HUES6 (cell line): ENCODE data around the gene CENPT.
A peak's percentile ranks its signal among the peaks of the same experiment; 100 is the strongest.

Experiments used
- H3K27ac ChIP-seq: 2 replicates; pipeline ENCODE4 v1.7.0; 2013; ENCODE audit warnings: low read depth, mild to moderate bottlenecking, low read length, inconsistent platforms
- H3K27me3 ChIP-seq: 2 replicates; pipeline ENCODE4 v1.6.1; 2013; ENCODE audit warnings: low read length; ENCODE audit not compliant: control insufficient read depth, insufficient read depth
- H3K36me3 ChIP-seq: 2 replicates; pipeline ENCODE4 v1.6.1; 2013; ENCODE audit warnings: low read length; ENCODE audit not compliant: control insufficient read depth, insufficient read depth
- H3K4me1 ChIP-seq: 2 replicates; pipeline ENCODE4 v1.6.1; 2013; ENCODE audit warnings: low read length; ENCODE audit not compliant: control insufficient read depth, insufficient read depth
- H3K4me3 ChIP-seq: 2 replicates; pipeline ENCODE4 v1.5.1; 2013; ENCODE audit warnings: low read depth, low read length
- H3K9ac ChIP-seq: one replicate; pipeline ENCODE4 v1.6.1; 2013; ENCODE audit warnings: mild to moderate bottlenecking, low read length
- H3K9me3 ChIP-seq: 2 replicates; pipeline ENCODE4 v1.6.1; 2013; ENCODE audit warnings: low read depth, low read length; ENCODE audit not compliant: control insufficient read depth, insufficient read depth

Gene CENPT

DNA sequence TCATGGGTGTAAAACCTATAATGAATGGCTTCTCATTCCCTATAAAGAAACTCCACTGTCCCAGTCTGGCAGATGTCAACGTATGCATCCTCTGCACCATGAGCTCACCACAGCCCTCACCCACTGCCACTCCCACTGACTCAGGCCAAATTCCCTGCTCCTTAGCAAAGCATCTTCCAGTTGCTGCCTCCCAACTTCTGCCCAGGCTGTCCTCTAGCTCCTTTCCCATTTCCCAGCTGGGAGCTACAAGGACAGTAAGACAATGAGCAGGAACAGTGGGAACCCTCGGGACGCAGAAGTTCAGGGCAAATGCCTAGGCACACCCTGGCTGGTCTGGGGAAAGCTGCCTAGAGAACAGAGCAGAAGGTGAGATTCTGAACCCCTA lies 14.5 kb downstream of the CENPT start:
- H3K27ac ChIP-seq: no peak overlapping the region
- peak overlapping the region; percentile 77 for H3K9ac ChIP-seq
- peaks cover 42% of the 10 kb centered on the region for H3K36me3 ChIP-seq
- no peaks in the 10 kb centered on the region for H3K9me3 ChIP-seq
- H3K4me1 ChIP-seq: peaks cover 6% of the 10 kb centered on the region; the same call in 1 of the 2 replicates
- H3K4me3 ChIP-seq: peak overlapping the region; percentile 62
- no peaks in the 10 kb centered on the region for H3K27me3 ChIP-seq

DNA sequence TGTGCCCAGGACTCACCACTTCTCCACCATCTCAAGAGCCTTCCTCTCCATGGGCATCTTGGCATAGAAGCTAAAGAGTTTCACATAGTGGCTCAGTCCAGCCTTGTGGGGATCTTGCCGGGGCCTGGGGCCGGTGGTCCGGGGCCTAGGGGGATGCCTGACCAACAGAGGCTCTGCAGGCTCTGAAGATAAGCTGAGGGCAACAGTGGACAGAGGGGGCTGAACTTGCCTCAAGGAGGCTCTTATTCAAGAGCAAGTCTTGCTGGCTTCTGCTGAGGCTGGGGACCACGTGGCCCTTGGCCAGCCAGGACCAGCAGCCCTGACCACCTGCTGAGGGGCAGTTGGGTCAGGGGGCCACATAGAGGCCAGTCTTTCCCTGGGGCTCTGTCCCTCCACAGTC lies 18.8 kb downstream of the CENPT start:
- H3K27ac ChIP-seq: no peak overlapping the region
- H3K9ac ChIP-seq: no peak overlapping the region
- H3K36me3 ChIP-seq: peaks cover 66% of the 10 kb centered on the region
- peaks cover 6% of the 10 kb centered on the region; the same call in 1 of the 2 replicates for H3K4me1 ChIP-seq
- H3K9me3 ChIP-seq: no peaks in the 10 kb centered on the region
- H3K27me3 ChIP-seq: no peaks in the 10 kb centered on the region
- no peak overlapping the region for H3K4me3 ChIP-seq

DNA sequence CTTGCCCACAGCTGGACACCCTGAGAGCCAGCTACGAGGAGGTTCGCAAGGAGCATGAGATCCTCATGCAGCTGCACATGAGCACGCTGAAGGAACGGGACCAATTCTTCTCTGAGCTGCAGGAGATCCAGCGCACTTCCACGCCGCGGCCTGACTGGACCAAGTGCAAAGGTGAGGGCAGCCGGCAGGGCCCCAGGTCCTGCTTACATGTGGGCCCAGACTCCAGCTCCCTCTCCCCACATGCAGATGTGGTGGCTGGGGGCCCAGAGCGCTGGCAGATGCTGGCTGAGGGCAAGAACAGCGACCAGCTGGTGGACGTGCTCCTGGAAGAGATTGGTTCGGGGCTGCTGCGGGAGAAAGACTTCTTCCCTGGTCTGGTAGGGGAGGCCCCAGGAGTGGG lies 21.6 kb downstream of the CENPT start:
- Histone ChIP-seq H3K4me1 (no peaks in the 10 kb centered on the region), H3K9ac (no peak overlapping the region), H3K27me3 (no peaks in the 10 kb centered on the region), H3K9me3 (no peaks in the 10 kb centered on the region), H3K4me3 (no peak overlapping the region), H3K36me3 (peaks cover 52% of the 10 kb centered on the region), H3K27ac (no peak overlapping the region)

DNA sequence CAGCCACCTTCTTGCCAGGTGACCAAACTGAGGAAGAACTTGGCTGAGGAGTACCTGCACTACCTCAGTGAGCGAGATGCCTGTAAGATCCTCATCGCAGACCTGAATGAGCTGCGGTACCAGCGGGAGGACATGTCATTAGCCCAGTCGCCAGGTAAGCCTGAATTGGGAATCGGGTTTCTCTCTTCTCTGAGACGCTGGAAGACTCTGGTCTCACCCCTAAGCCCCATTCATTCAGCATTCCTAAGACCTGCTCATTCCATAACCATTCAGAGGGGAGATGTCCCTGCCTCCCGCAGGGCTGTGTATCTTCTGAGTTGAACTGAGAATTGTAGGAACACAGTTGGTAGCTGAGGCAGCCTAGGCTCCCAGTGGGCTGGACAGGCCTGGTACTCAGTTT lies 22.4 kb downstream of the CENPT start:
- H3K4me1 ChIP-seq: no peaks in the 10 kb centered on the region
- H3K9me3 ChIP-seq: no peaks in the 10 kb centered on the region
- no peak overlapping the region for H3K4me3 ChIP-seq
- H3K9ac ChIP-seq: no peak overlapping the region
- no peak overlapping the region for H3K27ac ChIP-seq
- H3K27me3 ChIP-seq: no peaks in the 10 kb centered on the region
- H3K36me3 ChIP-seq: peaks cover 44% of the 10 kb centered on the region

DNA sequence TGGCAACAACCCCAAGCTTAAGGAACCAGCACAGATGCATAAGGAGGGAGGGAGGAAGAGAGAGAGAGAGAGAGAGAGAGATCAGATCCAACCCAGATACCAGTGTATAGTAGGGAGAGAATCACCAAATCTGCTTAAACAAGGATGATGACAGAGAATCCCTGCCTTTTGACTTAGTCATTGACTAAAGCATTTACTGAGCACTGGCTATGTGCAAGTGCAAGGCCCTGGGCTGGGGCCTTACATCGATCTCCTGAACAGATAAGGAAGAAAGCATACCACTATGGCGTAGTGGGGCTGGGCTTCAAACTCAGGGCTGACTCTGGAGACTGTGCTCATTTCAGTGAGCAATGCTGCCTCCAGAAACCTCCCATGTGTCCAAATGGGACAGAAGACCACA lies 25.0 kb downstream of the CENPT start:
- Histone ChIP-seq H3K9ac (no peak overlapping the region), H3K4me1 (no peaks in the 10 kb centered on the region), H3K36me3 (peaks cover 18% of the 10 kb centered on the region), H3K27me3 (no peaks in the 10 kb centered on the region), H3K9me3 (no peaks in the 10 kb centered on the region), H3K27ac (no peak overlapping the region), H3K4me3 (no peak overlapping the region)

DNA sequence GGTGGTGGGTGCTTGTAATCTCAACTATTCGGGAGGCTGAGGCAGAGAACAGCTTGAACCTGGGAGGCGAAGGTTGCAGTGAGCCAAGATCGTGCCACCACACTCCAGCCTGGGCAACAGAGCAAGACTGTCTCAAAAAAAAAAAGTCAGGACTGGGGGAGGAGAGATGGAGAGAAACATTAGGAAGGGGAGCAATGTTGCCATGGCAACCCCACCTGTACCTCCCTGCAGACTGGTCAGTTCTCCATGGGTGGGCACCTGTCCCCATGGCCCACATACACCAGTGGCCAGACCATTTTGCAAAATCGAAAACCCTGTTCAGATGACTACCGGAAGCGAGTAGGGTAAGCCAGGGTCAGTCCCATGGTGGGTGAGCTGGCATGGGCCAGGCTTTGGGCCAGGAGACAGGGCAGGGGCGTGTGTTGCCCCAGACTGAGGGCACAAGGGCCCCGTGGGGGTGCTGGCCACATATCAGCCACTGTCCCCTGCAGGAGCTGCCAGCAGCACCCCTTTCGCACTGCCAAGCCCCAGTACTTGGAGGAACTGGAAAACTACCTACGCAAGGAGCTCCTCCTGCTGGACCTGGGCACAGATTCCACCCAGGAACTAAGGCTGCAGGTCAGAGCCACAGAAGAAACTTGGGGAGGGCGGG lies 26.8 kb downstream of the CENPT start:
- Histone ChIP-seq H3K4me1 (no peaks in the 10 kb centered on the region), H3K27me3 (no peaks in the 10 kb centered on the region), H3K9me3 (no peaks in the 10 kb centered on the region), H3K9ac (no peak overlapping the region), H3K36me3 (peaks cover 3% of the 10 kb centered on the region; the same call in 1 of the 2 replicates), H3K4me3 (no peak overlapping the region), H3K27ac (no peak overlapping the region)

DNA sequence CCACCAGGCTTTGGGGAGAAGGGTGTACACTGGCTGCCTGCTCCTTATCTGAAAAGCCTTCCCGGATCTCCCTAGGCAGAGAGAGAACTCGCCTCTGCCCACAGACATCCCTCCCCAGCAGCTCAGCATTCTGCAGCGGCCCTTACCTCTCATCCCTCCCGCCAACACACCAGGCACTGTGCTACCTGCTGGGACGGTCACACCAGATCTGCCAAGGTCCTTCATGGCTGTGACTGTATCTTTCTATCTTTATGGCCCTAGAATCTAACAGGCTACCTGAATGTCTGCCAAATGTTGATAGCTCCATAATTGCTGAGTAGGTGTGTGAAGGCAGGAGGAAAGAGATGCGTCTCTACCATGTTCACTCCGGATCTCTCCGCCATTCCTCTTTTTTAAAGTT lies 32.9 kb downstream of the CENPT start:
- Histone ChIP-seq H3K9ac (no peak overlapping the region), H3K27me3 (no peaks in the 10 kb centered on the region), H3K36me3 (no peaks in the 10 kb centered on the region), H3K4me1 (no peaks in the 10 kb centered on the region), H3K4me3 (no peak overlapping the region), H3K9me3 (no peaks in the 10 kb centered on the region), H3K27ac (no peak overlapping the region)

DNA sequence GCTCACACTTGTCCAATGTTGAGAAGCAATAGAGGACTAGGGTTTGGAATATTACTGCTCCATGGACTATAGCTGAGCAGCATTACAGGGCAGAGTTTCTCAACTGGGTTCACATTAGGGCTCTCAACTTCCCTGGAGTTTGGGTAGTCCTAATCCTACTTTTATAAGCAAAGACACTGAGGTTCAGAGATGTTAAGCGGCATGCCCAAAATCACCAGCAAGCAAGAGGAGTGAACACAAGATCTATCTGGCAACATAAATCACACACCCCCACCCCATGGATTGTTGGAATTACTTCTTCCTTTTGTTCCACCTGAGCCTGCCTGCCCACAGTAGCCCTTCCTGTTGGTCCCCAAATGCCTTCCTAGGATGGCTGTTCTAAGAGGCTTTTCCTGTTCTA lies 35.6 kb downstream of the CENPT start:
- H3K36me3 ChIP-seq: no peaks in the 10 kb centered on the region
- H3K27me3 ChIP-seq: no peaks in the 10 kb centered on the region
- H3K9ac ChIP-seq: no peak overlapping the region
- H3K9me3 ChIP-seq: no peaks in the 10 kb centered on the region
- no peaks in the 10 kb centered on the region for H3K4me1 ChIP-seq
- H3K4me3 ChIP-seq: no peak overlapping the region
- H3K27ac ChIP-seq: no peak overlapping the region

DNA sequence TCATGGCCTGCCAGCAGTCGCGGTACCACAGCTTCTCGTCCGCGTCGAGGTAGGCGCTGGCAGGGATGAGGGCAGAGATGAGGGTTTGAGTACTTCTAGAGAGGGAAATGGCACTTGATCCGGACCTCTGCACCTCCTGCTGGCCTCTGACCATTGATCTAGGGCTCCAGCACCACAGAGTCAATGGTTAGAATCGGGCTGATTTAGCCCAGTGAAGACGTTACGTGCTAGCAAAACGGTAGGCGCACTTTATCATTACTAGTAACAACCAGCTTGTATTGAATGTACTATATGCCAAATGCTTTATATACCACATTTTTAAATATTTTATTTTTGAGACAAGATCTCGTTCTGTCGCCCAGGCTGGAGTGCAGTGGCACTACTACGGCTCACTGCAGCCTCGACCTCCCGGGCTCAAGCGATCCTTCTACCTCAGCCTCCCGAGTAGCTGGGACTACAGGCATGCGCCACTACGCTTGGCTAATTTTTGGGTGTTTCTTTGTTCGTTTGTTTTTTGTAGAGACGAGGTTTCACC lies 40.3 kb downstream of the CENPT start:
- Histone ChIP-seq H3K27me3 (no peaks in the 10 kb centered on the region), H3K4me1 (no peaks in the 10 kb centered on the region), H3K9me3 (no peaks in the 10 kb centered on the region), H3K36me3 (peaks cover 9% of the 10 kb centered on the region), H3K4me3 (peak overlapping the region; percentile 97), H3K9ac (peak overlapping the region; percentile 68), H3K27ac (peak overlapping the region; percentile 36; the same call in 1 of the 2 replicates)

DNA sequence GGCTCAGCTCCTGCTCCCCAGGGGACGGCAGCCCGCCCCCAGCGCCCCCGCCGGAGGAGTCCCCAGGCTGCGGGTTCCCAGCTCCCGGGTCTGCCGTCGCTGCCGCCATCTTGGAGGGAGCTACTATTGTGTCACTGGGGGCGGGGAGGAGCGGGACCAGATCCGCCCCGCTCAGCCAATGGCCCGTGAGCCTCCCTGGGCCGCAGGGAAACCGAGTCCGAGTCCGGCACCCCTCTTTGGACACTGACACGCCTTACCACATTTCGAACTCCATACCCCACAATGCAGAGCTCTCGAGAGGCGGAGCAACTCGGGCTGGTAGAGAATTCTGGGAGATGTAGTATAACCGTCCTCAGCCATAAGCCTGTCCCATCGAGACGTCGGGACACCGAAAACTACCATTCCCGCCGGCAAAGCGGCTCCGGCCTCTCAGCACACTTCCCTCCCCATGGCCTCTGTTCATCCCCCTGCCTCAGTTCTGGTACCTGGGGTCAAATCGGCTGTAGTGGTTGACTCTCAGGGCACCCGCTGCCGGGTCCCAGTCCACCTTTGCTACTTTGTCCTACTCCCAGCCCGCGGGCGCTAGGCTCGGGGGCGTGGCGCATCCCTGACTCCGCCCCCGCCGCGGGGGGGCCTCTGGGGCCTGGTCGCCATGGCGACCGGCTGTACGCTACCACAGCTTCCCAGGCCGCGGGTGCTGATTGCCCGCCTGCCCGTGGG lies 40.9 kb downstream of the CENPT start, which contains the start of the genes RANBP10 and TSNAXIP1:
Gene RANBP10, minus strand, starts transcription at position 133 of the 720 bp plus-strand sequence. Its CDS starts 24 bp downstream, at position 109.
Gene TSNAXIP1, plus strand, starts transcription at position 462 of the 720 bp plus-strand sequence. CDS start 261 bp downstream, outside the sequence.
- no peaks in the 10 kb centered on the region for H3K4me1 ChIP-seq
- H3K36me3 ChIP-seq: peaks cover 14% of the 10 kb centered on the region
- H3K4me3 ChIP-seq: peak within 1 kb of the TSS; percentile 97
- peak within 1 kb of the TSS; percentile 74 for H3K27ac ChIP-seq
- no peaks in the 10 kb centered on the region for H3K9me3 ChIP-seq
- no peaks in the 10 kb centered on the region for H3K27me3 ChIP-seq
- peak within 1 kb of the TSS; percentile 85 for H3K9ac ChIP-seq
